Measurements from ENCODE around the gene MED12L.

MED12L gene

GRCh38 chr3:151478335-151478697 lies 392.9 kb downstream of the MED12L start:
- ATAC-seq, result no peak
- no peak for TF ChIP-seq CSDC2 (CRISPR knock-in tag; IDR thresholded peaks at IDR 0.05)
- no peak for TF ChIP-seq ZFP3 (CRISPR knock-in tag; IDR thresholded peaks at IDR 0.05)
- TF ChIP-seq CSRNP3 (CRISPR knock-in tag; IDR thresholded peaks at IDR 0.05), result no peak
- no peak for TF ChIP-seq PPARA (CRISPR knock-in tag; IDR thresholded peaks at IDR 0.05; ENCODE audit: borderline replicate concordance)
- TF ChIP-seq TOX (CRISPR knock-in tag; IDR thresholded peaks at IDR 0.05; ENCODE audit: borderline replicate concordance), result no peak
- TF ChIP-seq, protein P1, sequence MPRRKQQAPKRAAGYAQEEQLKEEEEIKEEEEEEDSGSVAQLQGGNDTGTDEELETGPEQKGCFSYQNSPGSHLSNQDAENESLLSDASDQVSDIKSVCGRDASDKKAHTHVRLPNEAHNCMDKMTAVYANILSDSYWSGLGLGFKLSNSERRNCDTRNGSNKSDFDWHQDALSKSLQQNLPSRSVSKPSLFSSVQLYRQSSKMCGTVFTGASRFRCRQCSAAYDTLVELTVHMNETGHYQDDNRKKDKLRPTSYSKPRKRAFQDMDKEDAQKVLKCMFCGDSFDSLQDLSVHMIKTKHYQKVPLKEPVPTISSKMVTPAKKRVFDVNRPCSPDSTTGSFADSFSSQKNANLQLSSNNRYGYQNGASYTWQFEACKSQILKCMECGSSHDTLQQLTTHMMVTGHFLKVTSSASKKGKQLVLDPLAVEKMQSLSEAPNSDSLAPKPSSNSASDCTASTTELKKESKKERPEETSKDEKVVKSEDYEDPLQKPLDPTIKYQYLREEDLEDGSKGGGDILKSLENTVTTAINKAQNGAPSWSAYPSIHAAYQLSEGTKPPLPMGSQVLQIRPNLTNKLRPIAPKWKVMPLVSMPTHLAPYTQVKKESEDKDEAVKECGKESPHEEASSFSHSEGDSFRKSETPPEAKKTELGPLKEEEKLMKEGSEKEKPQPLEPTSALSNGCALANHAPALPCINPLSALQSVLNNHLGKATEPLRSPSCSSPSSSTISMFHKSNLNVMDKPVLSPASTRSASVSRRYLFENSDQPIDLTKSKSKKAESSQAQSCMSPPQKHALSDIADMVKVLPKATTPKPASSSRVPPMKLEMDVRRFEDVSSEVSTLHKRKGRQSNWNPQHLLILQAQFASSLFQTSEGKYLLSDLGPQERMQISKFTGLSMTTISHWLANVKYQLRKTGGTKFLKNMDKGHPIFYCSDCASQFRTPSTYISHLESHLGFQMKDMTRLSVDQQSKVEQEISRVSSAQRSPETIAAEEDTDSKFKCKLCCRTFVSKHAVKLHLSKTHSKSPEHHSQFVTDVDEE (CRISPR knock-in tag; IDR thresholded peaks at IDR 0.05), result no peak
- no peak for TF ChIP-seq PATZ1 (CRISPR knock-in tag; IDR thresholded peaks at IDR 0.05; ENCODE audit: borderline replicate concordance)
- no peak for TF ChIP-seq ESRRG (CRISPR knock-in tag; IDR thresholded peaks at IDR 0.05)
- TF ChIP-seq ZNF70 (CRISPR knock-in tag; IDR thresholded peaks at IDR 0.05), result no peak
- no peak for TF ChIP-seq ZNF8 (CRISPR knock-in tag; IDR thresholded peaks at IDR 0.05)

DNA sequence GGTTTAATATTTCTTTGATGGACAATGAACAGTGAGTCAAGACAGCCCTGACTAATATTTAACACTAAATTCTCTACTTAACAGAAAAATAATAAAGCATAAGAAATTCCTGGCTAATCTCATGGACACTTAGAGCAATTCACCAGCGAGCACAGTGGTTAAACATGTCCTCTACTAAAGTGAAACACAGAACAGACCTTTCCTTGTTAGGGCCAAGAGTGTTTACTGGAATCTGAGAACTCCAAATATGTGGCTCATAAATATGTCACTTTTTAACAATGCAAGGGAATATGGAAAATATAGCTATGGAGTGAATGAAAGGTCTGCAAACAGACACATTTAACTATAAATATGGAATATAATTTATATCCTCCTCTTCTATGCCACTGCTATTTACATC lies 394.0 kb downstream of the MED12L start:
- TF ChIP-seq, protein P1 (CRISPR knock-in tag; IDR thresholded peaks at IDR 0.05), result no peak
- TF ChIP-seq ARNTL (CRISPR knock-in tag; IDR thresholded peaks at IDR 0.05; ENCODE audit: borderline replicate concordance, low read depth), result no peak
- no peak for TF ChIP-seq OSR1 (CRISPR knock-in tag; IDR thresholded peaks at IDR 0.05)
- TF ChIP-seq RARB (CRISPR knock-in tag; IDR thresholded peaks at IDR 0.05), result no peak
- TF ChIP-seq GLIS3 (CRISPR knock-in tag; IDR thresholded peaks at IDR 0.05), result no peak
- no peak for TF ChIP-seq CSDC2 (CRISPR knock-in tag; IDR thresholded peaks at IDR 0.05)

GRCh38 chr3:151480492-151480891 lies 395.0 kb downstream of the MED12L start:
- ATAC-seq, result no peak
- TF ChIP-seq TCF4 (CRISPR knock-in tag; IDR thresholded peaks at IDR 0.05; ENCODE audit: borderline replicate concordance), result no peak
- TF ChIP-seq RARB (CRISPR knock-in tag; IDR thresholded peaks at IDR 0.05), result no peak
- TF ChIP-seq TOX (CRISPR knock-in tag; IDR thresholded peaks at IDR 0.05; ENCODE audit: borderline replicate concordance), result no peak
- no peak for TF ChIP-seq ISL1 (CRISPR knock-in tag; IDR thresholded peaks at IDR 0.05)
- TF ChIP-seq ZNF70 (CRISPR knock-in tag; IDR thresholded peaks at IDR 0.05), result no peak
- TF ChIP-seq ZNF8 (CRISPR knock-in tag; IDR thresholded peaks at IDR 0.05), result no peak
- no peak for TF ChIP-seq PATZ1 (CRISPR knock-in tag; IDR thresholded peaks at IDR 0.05; ENCODE audit: borderline replicate concordance)

More for the DNA sequence above, 394.0 kb downstream of the MED12L start:
- peak; percentile 41; the same call in 1 of the 3 replicates for ATAC-seq

DNA sequence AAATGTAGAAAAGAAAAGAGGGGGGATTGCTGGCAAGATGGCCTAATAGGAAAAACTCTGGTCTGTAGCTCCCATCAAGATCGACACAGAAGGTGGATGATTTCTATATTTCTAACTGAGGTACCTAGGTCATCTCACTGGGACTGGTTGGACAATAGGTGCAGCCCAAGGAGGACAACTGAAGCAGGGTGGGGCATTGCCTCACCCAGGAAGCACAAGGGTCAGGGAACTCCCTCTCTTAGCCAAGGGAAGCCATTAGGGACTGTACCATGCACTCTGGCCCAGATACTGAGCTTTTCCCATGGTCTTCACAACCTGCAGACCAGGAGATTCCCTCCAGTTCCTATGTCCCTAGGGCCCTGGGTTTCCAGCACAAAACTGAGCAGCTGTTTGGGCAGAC lies 398.0 kb downstream of the MED12L start:
- ATAC-seq, result no peak
- TF ChIP-seq PPARA (CRISPR knock-in tag; IDR thresholded peaks at IDR 0.05; ENCODE audit: borderline replicate concordance), result no peak
- TF ChIP-seq ZFP30 (CRISPR knock-in tag; IDR thresholded peaks at IDR 0.05), result no peak
- TF ChIP-seq ZC3H10 (CRISPR knock-in tag; IDR thresholded peaks at IDR 0.05), result no peak
- no peak for TF ChIP-seq CSDC2 (CRISPR knock-in tag; IDR thresholded peaks at IDR 0.05)
- TF ChIP-seq TOX (CRISPR knock-in tag; IDR thresholded peaks at IDR 0.05; ENCODE audit: borderline replicate concordance), result no peak
- TF ChIP-seq POU6F1 (CRISPR knock-in tag; IDR thresholded peaks at IDR 0.05; ENCODE audit: borderline replicate concordance, low read depth), result no peak
- no peak for TF ChIP-seq ARNTL (CRISPR knock-in tag; IDR thresholded peaks at IDR 0.05; ENCODE audit: borderline replicate concordance, low read depth)
- no peak for TF ChIP-seq SNAI2 (CRISPR knock-in tag; IDR thresholded peaks at IDR 0.05)
- no peak for TF ChIP-seq GLIS3 (CRISPR knock-in tag; IDR thresholded peaks at IDR 0.05)
- no peak for TF ChIP-seq TCF4 (CRISPR knock-in tag; IDR thresholded peaks at IDR 0.05; ENCODE audit: borderline replicate concordance)
- TF ChIP-seq ZNF565 (CRISPR knock-in tag; conservative IDR thresholded peaks at IDR 0.05; ENCODE audit: low read depth), result no peak
- no peak for TF ChIP-seq ZFP3 (CRISPR knock-in tag; IDR thresholded peaks at IDR 0.05)
- TF ChIP-seq RARB (CRISPR knock-in tag; IDR thresholded peaks at IDR 0.05), result no peak
- no peak for TF ChIP-seq ESRRG (CRISPR knock-in tag; IDR thresholded peaks at IDR 0.05)
